HEK293 (cell line): Measurements from ENCODE around the gene ASTN2.

Experiments used
- CTCF ChIA-PET: fragments of 350-600 bp; formaldehyde crosslinking; extraction: SDS; loops from one replicate; lab custom pipeline; 2021; ENCODE audit warnings: antibody characterized with exemption; lab: Yijun Ruan, JAX
- POLR2A ChIA-PET: fragments of 300-600 bp; formaldehyde crosslinking; extraction: SDS; loops from one replicate; lab custom pipeline; 2020; ENCODE audit warnings: antibody characterized with exemption, inconsistent platforms; lab: Yijun Ruan, JAX
- H3K27ac ChIP-seq: fragments of 200-500 bp; sonication (Bioruptor generic); 2 replicates; pipeline ENCODE4 v1.5.1; 2014; ENCODE audit warnings: low read depth, low read length, control low read depth, inconsistent platforms; ENCODE audit errors: extremely low read depth
- H3K36me3 ChIP-seq, 2 experiments: fragments of 200-500 bp in 1 of 2; sonication (Bioruptor generic) in 1 of 2; 1 replicate in 1 of 2; 2 replicates in 1 of 2; pipeline ENCODE4 v1.5.1; 2014 to 2017; ENCODE audit warnings: inconsistent platforms in 2 of 2, low read length in 2 of 2; ENCODE audit not compliant: control insufficient read depth in 2 of 2, insufficient read depth in 1 of 2
- H3K4me1 ChIP-seq: fragments of 200-500 bp; sonication (Bioruptor generic); 2 replicates; pipeline ENCODE4 v1.5.1; 2014; ENCODE audit warnings: mild to moderate bottlenecking, low read length, inconsistent platforms; ENCODE audit not compliant: control insufficient read depth, insufficient read depth
- H3K4me3 ChIP-seq: 2 replicates; pipeline ENCODE4 v1.5.1; 2011; ENCODE audit warnings: low read depth, mild to moderate bottlenecking, control low read depth, low read length, moderate library complexity
- H3K9me3 ChIP-seq: fragments of 200-500 bp; sonication (Bioruptor generic); 2 replicates; pipeline ENCODE4 v1.5.1; 2014; ENCODE audit warnings: low read depth, low read length, inconsistent platforms; ENCODE audit not compliant: control insufficient read depth, insufficient read depth
- KLF1 ChIP-seq: fragments of 450-650 bp; formaldehyde crosslinking; IDR thresholded peaks from 2 replicates; pipeline ENCODE4 v1.5.1; 2016; ENCODE audit warnings: missing biosample characterization, missing genetic modification characterization
- PRDM10 ChIP-seq: fragments of 450-650 bp; formaldehyde crosslinking; IDR thresholded peaks from 2 replicates; pipeline ENCODE4 v1.5.1; 2016; ENCODE audit warnings: missing biosample characterization, missing genetic modification characterization
- YY2 ChIP-seq: fragments of 450-650 bp; formaldehyde crosslinking; IDR thresholded peaks from 2 replicates; pipeline ENCODE4 v1.5.1; 2016; ENCODE audit warnings: missing biosample characterization, missing genetic modification characterization
- ZBTB17 ChIP-seq: fragments of 450-650 bp; formaldehyde crosslinking; IDR thresholded peaks from 2 replicates; pipeline ENCODE4 v1.5.1; 2016; ENCODE audit warnings: missing biosample characterization, missing genetic modification characterization
- ZBTB20 ChIP-seq: fragments of 450-650 bp; formaldehyde crosslinking; IDR thresholded peaks from 2 replicates; pipeline ENCODE4 v1.5.1; 2016; ENCODE audit warnings: missing biosample characterization, missing genetic modification characterization
- ZBTB26 ChIP-seq: fragments of 450-650 bp; formaldehyde crosslinking; optimal IDR thresholded peaks from 2 replicates; pipeline ENCODE3; 2016; ENCODE audit warnings: missing biosample characterization, mild to moderate bottlenecking, missing genetic modification characterization
- ZBTB48 ChIP-seq: fragments of 450-650 bp; formaldehyde crosslinking; IDR thresholded peaks from 2 replicates; pipeline ENCODE4 v1.5.1; 2016; ENCODE audit warnings: missing biosample characterization, missing genetic modification characterization
- ZNF148 ChIP-seq: fragments of 450-650 bp; formaldehyde crosslinking; IDR thresholded peaks from 2 replicates; pipeline ENCODE4 v1.5.0; 2017; ENCODE audit warnings: missing biosample characterization, missing genetic modification characterization, borderline replicate concordance
- ZNF202 ChIP-seq: fragments of 450-650 bp; formaldehyde crosslinking; IDR thresholded peaks from 2 replicates; pipeline ENCODE4 v1.5.1; 2016; ENCODE audit warnings: missing biosample characterization, missing genetic modification characterization, borderline replicate concordance
- ZNF266 ChIP-seq: fragments of 450-650 bp; formaldehyde crosslinking; IDR thresholded peaks from 2 replicates; pipeline ENCODE4 v1.5.1; 2016; ENCODE audit warnings: missing biosample characterization, missing genetic modification characterization, low read depth
- ZNF292 ChIP-seq: fragments of 450-650 bp; formaldehyde crosslinking; IDR thresholded peaks from 2 replicates; pipeline ENCODE4 v1.5.1; 2016; ENCODE audit warnings: low read depth, missing biosample characterization, missing genetic modification characterization, borderline replicate concordance
- ZNF571 ChIP-seq: fragments of 450-650 bp; formaldehyde crosslinking; IDR thresholded peaks from 2 replicates; pipeline ENCODE4 v1.5.0; 2017; ENCODE audit warnings: missing biosample characterization, missing genetic modification characterization
- ZNF660 ChIP-seq: fragments of 450-650 bp; IDR thresholded peaks from 2 replicates; pipeline ENCODE4 v1.5.1; 2018; ENCODE audit warnings: missing biosample characterization, mild to moderate bottlenecking, missing genetic modification characterization
- ZNF677 ChIP-seq: fragments of 450-650 bp; IDR thresholded peaks from 2 replicates; pipeline ENCODE4 v1.5.0; 2018; ENCODE audit warnings: missing biosample characterization, mild to moderate bottlenecking, missing genetic modification characterization, moderate library complexity
- ZNF76 ChIP-seq: fragments of 450-650 bp; formaldehyde crosslinking; IDR thresholded peaks from 2 replicates; pipeline ENCODE4; 2016; ENCODE audit warnings: low read depth, missing biosample characterization, missing genetic modification characterization, borderline replicate concordance
- ZSCAN16 ChIP-seq: fragments of 450-650 bp; formaldehyde crosslinking; IDR thresholded peaks from 2 replicates; pipeline ENCODE4 v1.5.1; 2016; ENCODE audit warnings: missing biosample characterization, missing genetic modification characterization
- ZSCAN5A ChIP-seq: fragments of 450-650 bp; formaldehyde crosslinking; IDR thresholded peaks from 2 replicates; pipeline ENCODE4 v1.5.1; 2016; ENCODE audit warnings: missing biosample characterization, missing genetic modification characterization

Gene ASTN2

GRCh38 chr9:117247266-117247665, 167.6 kb downstream of the ASTN2 start (continued):
- TF ChIP-seq ZSCAN5A (tag by site-specific recombination), result no peak
- no peak for TF ChIP-seq KLF1 (tag by site-specific recombination)
- TF ChIP-seq ZBTB20 (tag by site-specific recombination), result no peak

- no peaks in the 10 kb centered on the region for H3K9me3 ChIP-seq
- no peaks in the 10 kb centered on the region for H3K4me1 ChIP-seq
- no peak overlapping the region for H3K27ac ChIP-seq
- TF ChIP-seq ZBTB17 (tag by site-specific recombination) (no peak), ZBTB48 (no peak), ZNF677 (no peak), ZBTB26 (tag by site-specific recombination) (no peak), ZNF202 (tag by site-specific recombination) (no peak), YY2 (tag by site-specific recombination) (no peak), ZSCAN16 (tag by site-specific recombination) (no peak), ZNF571 (no peak), ZNF292 (no peak), ZNF660 (no peak), PRDM10 (tag by site-specific recombination) (no peak), ZNF76 (tag by site-specific recombination) (no peak), ZNF266 (no peak), ZNF148 (tag by site-specific recombination) (no peak)
- POLR2A ChIA-PET, result no interaction called here
- H3K36me3 ChIP-seq, result no peaks in the 10 kb centered on the region
- CTCF ChIA-PET, result interaction anchor here (0.5 to 1.4 kb wide), 3 partner anchors 164 to 445 kb away, joined by 3 to 4 read pairs (median 3); no protein-coding TSS in a partner anchor
- no peak overlapping the region for H3K4me3 ChIP-seq
These were observed 169.6 kb downstream of the ASTN2 start for GRCh38 chr9:117245175-117245829.
